ENCODE measurements around the gene ULK1.

The ULK1 gene

DNA sequence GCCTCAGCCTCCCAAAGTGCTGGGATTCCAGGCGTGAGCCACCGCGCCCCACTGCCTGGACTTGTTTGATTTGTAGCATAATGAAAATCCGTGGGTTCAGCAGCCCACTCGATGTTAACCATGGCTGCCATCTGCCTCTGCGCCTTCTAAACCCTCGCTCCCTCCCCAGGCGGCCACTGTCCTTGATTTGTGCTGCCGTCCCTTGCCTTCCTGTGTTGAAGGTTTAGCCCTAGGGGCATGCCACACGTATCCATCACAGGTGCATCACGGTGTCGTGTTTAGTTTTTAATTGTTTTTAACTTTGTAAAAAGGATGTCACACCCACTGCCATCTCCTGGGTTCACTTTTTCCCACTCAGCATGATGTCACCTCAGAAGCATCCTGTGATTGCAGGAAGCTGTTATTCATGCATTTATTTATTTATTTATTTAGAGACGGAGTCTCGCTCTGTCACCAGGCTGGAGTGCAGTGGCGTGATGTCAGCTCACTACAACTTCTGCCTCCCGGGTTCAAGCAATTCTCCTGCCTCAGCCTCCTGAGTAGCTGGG, 24.5 kb upstream of the ULK1 start (continued):
- TF ChIP-seq, protein P1, sequence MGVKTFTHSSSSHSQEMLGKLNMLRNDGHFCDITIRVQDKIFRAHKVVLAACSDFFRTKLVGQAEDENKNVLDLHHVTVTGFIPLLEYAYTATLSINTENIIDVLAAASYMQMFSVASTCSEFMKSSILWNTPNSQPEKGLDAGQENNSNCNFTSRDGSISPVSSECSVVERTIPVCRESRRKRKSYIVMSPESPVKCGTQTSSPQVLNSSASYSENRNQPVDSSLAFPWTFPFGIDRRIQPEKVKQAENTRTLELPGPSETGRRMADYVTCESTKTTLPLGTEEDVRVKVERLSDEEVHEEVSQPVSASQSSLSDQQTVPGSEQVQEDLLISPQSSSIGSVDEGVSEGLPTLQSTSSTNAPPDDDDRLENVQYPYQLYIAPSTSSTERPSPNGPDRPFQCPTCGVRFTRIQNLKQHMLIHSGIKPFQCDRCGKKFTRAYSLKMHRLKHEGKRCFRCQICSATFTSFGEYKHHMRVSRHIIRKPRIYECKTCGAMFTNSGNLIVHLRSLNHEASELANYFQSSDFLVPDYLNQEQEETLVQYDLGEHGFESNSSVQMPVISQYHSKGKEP (tag by site-specific recombination; IDR thresholded peaks at IDR 0.05) = peak; percentile 86
- TF ChIP-seq ZNF558 (tag by site-specific recombination; IDR thresholded peaks at IDR 0.05) (no peak), ZNF146 (tag by site-specific recombination; IDR thresholded peaks at IDR 0.05) (no peak; the same call in 1 of the 2 replicates), OSR2 (tag by site-specific recombination; IDR thresholded peaks at IDR 0.05) (peak; percentile 89), ZEB2 (tag by site-specific recombination; IDR thresholded peaks at IDR 0.05) (peak; percentile 86), ZNF37A (tag by site-specific recombination; IDR thresholded peaks at IDR 0.05) (no peak), FEZF1 (tag by site-specific recombination; IDR thresholded peaks at IDR 0.05) (no peak), ZNF10 (tag by site-specific recombination; IDR thresholded peaks at IDR 0.05) (no peak), HOXA7 (CRISPR knock-in tag; IDR thresholded peaks at IDR 0.05; ENCODE audit: borderline replicate concordance) (no peak), ZNF792 (tag by site-specific recombination; IDR thresholded peaks at IDR 0.05) (no peak), KLF9 (tag by site-specific recombination; IDR thresholded peaks at IDR 0.05; ENCODE audit: low read depth) (peak; percentile 64), WT1 (tag by site-specific recombination; IDR thresholded peaks at IDR 0.05) (no peak), ZNF629 (tag by site-specific recombination; IDR thresholded peaks at IDR 0.05) (peak; percentile 94)
- TF ChIP-seq, protein P2, sequence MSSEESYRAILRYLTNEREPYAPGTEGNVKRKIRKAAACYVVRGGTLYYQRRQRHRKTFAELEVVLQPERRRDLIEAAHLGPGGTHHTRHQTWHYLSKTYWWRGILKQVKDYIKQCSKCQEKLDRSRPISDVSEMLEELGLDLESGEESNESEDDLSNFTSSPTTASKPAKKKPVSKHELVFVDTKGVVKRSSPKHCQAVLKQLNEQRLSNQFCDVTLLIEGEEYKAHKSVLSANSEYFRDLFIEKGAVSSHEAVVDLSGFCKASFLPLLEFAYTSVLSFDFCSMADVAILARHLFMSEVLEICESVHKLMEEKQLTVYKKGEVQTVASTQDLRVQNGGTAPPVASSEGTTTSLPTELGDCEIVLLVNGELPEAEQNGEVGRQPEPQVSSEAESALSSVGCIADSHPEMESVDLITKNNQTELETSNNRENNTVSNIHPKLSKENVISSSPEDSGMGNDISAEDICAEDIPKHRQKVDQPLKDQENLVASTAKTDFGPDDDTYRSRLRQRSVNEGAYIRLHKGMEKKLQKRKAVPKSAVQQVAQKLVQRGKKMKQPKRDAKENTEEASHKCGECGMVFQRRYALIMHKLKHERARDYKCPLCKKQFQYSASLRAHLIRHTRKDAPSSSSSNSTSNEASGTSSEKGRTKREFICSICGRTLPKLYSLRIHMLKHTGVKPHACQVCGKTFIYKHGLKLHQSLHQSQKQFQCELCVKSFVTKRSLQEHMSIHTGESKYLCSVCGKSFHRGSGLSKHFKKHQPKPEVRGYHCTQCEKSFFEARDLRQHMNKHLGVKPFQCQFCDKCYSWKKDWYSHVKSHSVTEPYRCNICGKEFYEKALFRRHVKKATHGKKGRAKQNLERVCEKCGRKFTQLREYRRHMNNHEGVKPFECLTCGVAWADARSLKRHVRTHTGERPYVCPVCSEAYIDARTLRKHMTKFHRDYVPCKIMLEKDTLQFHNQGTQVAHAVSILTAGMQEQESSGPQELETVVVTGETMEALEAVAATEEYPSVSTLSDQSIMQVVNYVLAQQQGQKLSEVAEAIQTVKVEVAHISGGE (tag by site-specific recombination; conservative IDR thresholded peaks at IDR 0.05; ENCODE audit: low read depth) = no peak
- TF ChIP-seq, protein P3, sequence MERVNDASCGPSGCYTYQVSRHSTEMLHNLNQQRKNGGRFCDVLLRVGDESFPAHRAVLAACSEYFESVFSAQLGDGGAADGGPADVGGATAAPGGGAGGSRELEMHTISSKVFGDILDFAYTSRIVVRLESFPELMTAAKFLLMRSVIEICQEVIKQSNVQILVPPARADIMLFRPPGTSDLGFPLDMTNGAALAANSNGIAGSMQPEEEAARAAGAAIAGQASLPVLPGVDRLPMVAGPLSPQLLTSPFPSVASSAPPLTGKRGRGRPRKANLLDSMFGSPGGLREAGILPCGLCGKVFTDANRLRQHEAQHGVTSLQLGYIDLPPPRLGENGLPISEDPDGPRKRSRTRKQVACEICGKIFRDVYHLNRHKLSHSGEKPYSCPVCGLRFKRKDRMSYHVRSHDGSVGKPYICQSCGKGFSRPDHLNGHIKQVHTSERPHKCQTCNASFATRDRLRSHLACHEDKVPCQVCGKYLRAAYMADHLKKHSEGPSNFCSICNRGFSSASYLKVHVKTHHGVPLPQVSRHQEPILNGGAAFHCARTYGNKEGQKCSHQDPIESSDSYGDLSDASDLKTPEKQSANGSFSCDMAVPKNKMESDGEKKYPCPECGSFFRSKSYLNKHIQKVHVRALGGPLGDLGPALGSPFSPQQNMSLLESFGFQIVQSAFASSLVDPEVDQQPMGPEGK (tag by site-specific recombination; IDR thresholded peaks at IDR 0.05) = peak; percentile 34; the same call in 1 of the 2 replicates
- TF ChIP-seq, protein P4, sequence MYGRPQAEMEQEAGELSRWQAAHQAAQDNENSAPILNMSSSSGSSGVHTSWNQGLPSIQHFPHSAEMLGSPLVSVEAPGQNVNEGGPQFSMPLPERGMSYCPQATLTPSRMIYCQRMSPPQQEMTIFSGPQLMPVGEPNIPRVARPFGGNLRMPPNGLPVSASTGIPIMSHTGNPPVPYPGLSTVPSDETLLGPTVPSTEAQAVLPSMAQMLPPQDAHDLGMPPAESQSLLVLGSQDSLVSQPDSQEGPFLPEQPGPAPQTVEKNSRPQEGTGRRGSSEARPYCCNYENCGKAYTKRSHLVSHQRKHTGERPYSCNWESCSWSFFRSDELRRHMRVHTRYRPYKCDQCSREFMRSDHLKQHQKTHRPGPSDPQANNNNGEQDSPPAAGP (tag by site-specific recombination; IDR thresholded peaks at IDR 0.05) = peak; percentile 77; the same call in 1 of the 2 replicates
- TF ChIP-seq, protein P5, sequence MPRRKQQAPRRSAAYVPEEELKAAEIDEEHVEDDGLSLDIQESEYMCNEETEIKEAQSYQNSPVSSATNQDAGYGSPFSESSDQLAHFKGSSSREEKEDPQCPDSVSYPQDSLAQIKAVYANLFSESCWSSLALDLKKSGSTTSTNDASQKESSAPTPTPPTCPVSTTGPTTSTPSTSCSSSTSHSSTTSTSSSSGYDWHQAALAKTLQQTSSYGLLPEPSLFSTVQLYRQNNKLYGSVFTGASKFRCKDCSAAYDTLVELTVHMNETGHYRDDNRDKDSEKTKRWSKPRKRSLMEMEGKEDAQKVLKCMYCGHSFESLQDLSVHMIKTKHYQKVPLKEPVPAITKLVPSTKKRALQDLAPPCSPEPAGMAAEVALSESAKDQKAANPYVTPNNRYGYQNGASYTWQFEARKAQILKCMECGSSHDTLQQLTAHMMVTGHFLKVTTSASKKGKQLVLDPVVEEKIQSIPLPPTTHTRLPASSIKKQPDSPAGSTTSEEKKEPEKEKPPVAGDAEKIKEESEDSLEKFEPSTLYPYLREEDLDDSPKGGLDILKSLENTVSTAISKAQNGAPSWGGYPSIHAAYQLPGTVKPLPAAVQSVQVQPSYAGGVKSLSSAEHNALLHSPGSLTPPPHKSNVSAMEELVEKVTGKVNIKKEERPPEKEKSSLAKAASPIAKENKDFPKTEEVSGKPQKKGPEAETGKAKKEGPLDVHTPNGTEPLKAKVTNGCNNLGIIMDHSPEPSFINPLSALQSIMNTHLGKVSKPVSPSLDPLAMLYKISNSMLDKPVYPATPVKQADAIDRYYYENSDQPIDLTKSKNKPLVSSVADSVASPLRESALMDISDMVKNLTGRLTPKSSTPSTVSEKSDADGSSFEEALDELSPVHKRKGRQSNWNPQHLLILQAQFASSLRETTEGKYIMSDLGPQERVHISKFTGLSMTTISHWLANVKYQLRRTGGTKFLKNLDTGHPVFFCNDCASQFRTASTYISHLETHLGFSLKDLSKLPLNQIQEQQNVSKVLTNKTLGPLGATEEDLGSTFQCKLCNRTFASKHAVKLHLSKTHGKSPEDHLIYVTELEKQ (tag by site-specific recombination; IDR thresholded peaks at IDR 0.05; ENCODE audit: borderline replicate concordance) = no peak
- TF ChIP-seq, protein P6, sequence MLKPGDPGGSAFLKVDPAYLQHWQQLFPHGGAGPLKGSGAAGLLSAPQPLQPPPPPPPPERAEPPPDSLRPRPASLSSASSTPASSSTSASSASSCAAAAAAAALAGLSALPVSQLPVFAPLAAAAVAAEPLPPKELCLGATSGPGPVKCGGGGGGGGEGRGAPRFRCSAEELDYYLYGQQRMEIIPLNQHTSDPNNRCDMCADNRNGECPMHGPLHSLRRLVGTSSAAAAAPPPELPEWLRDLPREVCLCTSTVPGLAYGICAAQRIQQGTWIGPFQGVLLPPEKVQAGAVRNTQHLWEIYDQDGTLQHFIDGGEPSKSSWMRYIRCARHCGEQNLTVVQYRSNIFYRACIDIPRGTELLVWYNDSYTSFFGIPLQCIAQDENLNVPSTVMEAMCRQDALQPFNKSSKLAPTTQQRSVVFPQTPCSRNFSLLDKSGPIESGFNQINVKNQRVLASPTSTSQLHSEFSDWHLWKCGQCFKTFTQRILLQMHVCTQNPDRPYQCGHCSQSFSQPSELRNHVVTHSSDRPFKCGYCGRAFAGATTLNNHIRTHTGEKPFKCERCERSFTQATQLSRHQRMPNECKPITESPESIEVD (tag by site-specific recombination; IDR thresholded peaks at IDR 0.05) = no peak; the same call in 1 of the 2 replicates
- TF ChIP-seq, protein P7, sequence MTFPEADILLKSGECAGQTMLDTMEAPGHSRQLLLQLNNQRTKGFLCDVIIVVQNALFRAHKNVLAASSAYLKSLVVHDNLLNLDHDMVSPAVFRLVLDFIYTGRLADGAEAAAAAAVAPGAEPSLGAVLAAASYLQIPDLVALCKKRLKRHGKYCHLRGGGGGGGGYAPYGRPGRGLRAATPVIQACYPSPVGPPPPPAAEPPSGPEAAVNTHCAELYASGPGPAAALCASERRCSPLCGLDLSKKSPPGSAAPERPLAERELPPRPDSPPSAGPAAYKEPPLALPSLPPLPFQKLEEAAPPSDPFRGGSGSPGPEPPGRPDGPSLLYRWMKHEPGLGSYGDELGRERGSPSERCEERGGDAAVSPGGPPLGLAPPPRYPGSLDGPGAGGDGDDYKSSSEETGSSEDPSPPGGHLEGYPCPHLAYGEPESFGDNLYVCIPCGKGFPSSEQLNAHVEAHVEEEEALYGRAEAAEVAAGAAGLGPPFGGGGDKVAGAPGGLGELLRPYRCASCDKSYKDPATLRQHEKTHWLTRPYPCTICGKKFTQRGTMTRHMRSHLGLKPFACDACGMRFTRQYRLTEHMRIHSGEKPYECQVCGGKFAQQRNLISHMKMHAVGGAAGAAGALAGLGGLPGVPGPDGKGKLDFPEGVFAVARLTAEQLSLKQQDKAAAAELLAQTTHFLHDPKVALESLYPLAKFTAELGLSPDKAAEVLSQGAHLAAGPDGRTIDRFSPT (tag by site-specific recombination; IDR thresholded peaks at IDR 0.05) = peak; percentile 68
- TF ChIP-seq, protein P8, sequence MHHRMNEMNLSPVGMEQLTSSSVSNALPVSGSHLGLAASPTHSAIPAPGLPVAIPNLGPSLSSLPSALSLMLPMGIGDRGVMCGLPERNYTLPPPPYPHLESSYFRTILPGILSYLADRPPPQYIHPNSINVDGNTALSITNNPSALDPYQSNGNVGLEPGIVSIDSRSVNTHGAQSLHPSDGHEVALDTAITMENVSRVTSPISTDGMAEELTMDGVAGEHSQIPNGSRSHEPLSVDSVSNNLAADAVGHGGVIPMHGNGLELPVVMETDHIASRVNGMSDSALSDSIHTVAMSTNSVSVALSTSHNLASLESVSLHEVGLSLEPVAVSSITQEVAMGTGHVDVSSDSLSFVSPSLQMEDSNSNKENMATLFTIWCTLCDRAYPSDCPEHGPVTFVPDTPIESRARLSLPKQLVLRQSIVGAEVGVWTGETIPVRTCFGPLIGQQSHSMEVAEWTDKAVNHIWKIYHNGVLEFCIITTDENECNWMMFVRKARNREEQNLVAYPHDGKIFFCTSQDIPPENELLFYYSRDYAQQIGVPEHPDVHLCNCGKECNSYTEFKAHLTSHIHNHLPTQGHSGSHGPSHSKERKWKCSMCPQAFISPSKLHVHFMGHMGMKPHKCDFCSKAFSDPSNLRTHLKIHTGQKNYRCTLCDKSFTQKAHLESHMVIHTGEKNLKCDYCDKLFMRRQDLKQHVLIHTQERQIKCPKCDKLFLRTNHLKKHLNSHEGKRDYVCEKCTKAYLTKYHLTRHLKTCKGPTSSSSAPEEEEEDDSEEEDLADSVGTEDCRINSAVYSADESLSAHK (tag by site-specific recombination; IDR thresholded peaks at IDR 0.05) = no peak
